HFFc6 (cell line): ENCODE results near the gene THEM4. TPM values are rescaled to one million over a fixed set of nuclear protein-coding genes. Genes with fewer than 3 reads are reported as not detected.
A peak's percentile ranks its signal among the peaks of the same experiment; 100 is the strongest.
"Not testable (repeated sequence)": the region's sequence is repeated elsewhere in the genome, so short reads cannot be mapped to it uniquely, and the experiment has no call there.

Source experiments
- DNase-seq: peaks from one replicate; pipeline ENCODE4 v3.0.0-alpha.2; 2018
- H3K27ac Mint-ChIP-seq: 2 replicates; pipeline ENCODE4 v1.8.0; 2020; ENCODE audit warnings: mild to moderate bottlenecking, mixed read lengths
- H3K27me3 Mint-ChIP-seq: 2 replicates; pipeline ENCODE4 v1.8.0; 2021; ENCODE audit warnings: mild to moderate bottlenecking, moderate library complexity, mixed read lengths; ENCODE audit not compliant: insufficient read depth
- H3K36me3 Mint-ChIP-seq: 2 replicates; pipeline ENCODE4 v1.8.0; 2021; ENCODE audit warnings: low read depth, mixed read lengths
- H3K4me1 Mint-ChIP-seq: 2 replicates; pipeline ENCODE4 v1.8.0; 2020; ENCODE audit warnings: low read depth, mixed read lengths
- H3K4me3 Mint-ChIP-seq: 2 replicates; pipeline ENCODE4 v1.8.0; 2020; ENCODE audit warnings: mild to moderate bottlenecking, moderate library complexity, mixed read lengths
- H3K9me3 Mint-ChIP-seq: 2 replicates; pipeline ENCODE4 v1.8.0; 2020; ENCODE audit warnings: mild to moderate bottlenecking, mixed read lengths
- total RNA-seq, 6 experiments: library from RNA; stranded (reverse); fragmentation: NEBNext Ultra II Directional; extraction: Animal tissue kit (Norgen Biotek cat#: 25700); gene quantifications; 2 replicates in 1 of 6; 3 replicates in 5 of 6; pipeline ENCODE4 v1.2.3, GENCODE V29; 2021
- TF ChIP-seq, protein P1 (sequence below): fragments of 200-600 bp; sonication (generic); IDR thresholded peaks from 2 replicates; pipeline ENCODE4 v1.5.0; 2021; ENCODE audit warnings: antibody characterized with exemption, mild to moderate bottlenecking

Gene THEM4
- total RNA-seq, 6 experiments from 2014 or later: 8.0 to 10.1 (median 9.3) TPM

DNA sequence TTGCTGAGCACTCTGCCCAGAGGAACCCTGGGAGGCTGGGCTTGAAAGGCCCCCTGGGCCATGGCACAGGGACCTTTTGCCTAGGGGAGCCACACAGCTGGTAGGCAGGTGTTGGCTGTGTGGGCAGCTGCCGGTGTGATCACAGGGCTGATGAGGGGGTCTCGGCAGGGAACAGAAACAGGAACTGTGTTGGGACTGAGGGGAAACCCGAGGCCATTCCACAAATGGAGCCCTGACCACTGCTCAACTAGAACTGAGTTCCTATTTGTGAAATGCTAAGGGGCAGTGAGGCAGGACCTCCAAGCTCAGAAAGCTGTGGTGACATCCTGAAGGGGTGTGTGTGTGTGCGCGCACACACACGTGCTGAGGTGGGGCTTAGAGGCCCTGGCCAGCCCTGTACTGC is 49.4 kb downstream of the THEM4 start:
- Mint-ChIP-seq H3K9me3 (no peaks in the 10 kb centered on the region), H3K4me3 (no peak overlapping the region), H3K27ac (no peak overlapping the region), H3K36me3 (no peaks in the 10 kb centered on the region), H3K4me1 (peaks cover 20% of the 10 kb centered on the region), H3K27me3 (peaks cover 19% of the 10 kb centered on the region)
- no peak for DNase-seq
- TF ChIP-seq, protein P1, sequence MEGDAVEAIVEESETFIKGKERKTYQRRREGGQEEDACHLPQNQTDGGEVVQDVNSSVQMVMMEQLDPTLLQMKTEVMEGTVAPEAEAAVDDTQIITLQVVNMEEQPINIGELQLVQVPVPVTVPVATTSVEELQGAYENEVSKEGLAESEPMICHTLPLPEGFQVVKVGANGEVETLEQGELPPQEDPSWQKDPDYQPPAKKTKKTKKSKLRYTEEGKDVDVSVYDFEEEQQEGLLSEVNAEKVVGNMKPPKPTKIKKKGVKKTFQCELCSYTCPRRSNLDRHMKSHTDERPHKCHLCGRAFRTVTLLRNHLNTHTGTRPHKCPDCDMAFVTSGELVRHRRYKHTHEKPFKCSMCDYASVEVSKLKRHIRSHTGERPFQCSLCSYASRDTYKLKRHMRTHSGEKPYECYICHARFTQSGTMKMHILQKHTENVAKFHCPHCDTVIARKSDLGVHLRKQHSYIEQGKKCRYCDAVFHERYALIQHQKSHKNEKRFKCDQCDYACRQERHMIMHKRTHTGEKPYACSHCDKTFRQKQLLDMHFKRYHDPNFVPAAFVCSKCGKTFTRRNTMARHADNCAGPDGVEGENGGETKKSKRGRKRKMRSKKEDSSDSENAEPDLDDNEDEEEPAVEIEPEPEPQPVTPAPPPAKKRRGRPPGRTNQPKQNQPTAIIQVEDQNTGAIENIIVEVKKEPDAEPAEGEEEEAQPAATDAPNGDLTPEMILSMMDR: no peak

GRCh38 chr1:151858886-151859665 is 50.2 kb downstream of the THEM4 start:
- H3K4me3 Mint-ChIP-seq: no peak overlapping the region
- H3K9me3 Mint-ChIP-seq: no peaks in the 10 kb centered on the region
- peaks cover 14% of the 10 kb centered on the region for H3K27me3 Mint-ChIP-seq
- TF ChIP-seq, protein P1: no peak
- H3K4me1 Mint-ChIP-seq: peaks cover 20% of the 10 kb centered on the region
- no peak overlapping the region for H3K27ac Mint-ChIP-seq
- DNase-seq: no peak
- no peaks in the 10 kb centered on the region for H3K36me3 Mint-ChIP-seq

GRCh38 chr1:151858030-151858746 is 51.1 kb downstream of the THEM4 start:
- TF ChIP-seq, protein P1: no peak

DNA sequence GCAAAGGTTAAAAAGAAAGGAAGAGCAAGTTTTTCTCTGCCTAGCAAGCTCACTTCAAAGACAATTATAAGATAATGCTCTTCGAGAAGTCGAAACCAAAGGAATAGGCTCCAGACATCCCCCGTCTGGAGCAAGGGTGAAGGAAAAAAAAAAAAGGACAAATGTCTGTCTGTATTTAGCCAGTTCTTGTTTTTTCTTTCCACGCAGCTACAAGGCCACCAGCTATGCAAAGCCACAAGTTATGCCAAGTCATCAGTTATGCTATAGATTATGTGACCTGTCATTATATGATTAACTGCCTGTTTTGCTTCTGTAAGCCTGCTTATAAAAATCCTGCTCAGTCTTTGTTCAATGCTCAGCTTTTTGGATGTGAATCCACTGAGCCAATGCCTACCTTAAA is 53.4 kb downstream of the THEM4 start:
- H3K27ac Mint-ChIP-seq: no peak overlapping the region; the same call in 1 of the 2 replicates
- H3K36me3 Mint-ChIP-seq: no peaks in the 10 kb centered on the region
- H3K4me1 Mint-ChIP-seq: peaks cover 20% of the 10 kb centered on the region
- no peaks in the 10 kb centered on the region for H3K9me3 Mint-ChIP-seq
- H3K27me3 Mint-ChIP-seq: peaks cover 27% of the 10 kb centered on the region
- TF ChIP-seq, protein P1: no peak
- DNase-seq: no peak
- no peak overlapping the region for H3K4me3 Mint-ChIP-seq

More at GRCh38 chr1:151858030-151858746, 51.1 kb downstream of the THEM4 start:
- Mint-ChIP-seq H3K4me3 (no peak overlapping the region), H3K9me3 (no peaks in the 10 kb centered on the region), H3K36me3 (no peaks in the 10 kb centered on the region), H3K4me1 (peaks cover 20% of the 10 kb centered on the region), H3K27me3 (peaks cover 14% of the 10 kb centered on the region), H3K27ac (peak overlapping the region; percentile 36; the same call in 1 of the 2 replicates)
- DNase-seq: peak; percentile 32

GRCh38 chr1:151855516-151855915 is 53.8 kb downstream of the THEM4 start:
- H3K9me3 Mint-ChIP-seq, H3K27ac Mint-ChIP-seq, DNase-seq, H3K36me3 Mint-ChIP-seq, H3K4me3 Mint-ChIP-seq: not testable (repeated sequence)
- Mint-ChIP-seq H3K27me3 (peaks cover 27% of the 10 kb centered on the region), H3K4me1 (peaks cover 20% of the 10 kb centered on the region)

GRCh38 chr1:151854658-151855057 is 54.7 kb downstream of the THEM4 start:
- H3K4me1 Mint-ChIP-seq: peaks cover 20% of the 10 kb centered on the region
- H3K9me3 Mint-ChIP-seq: no peaks in the 10 kb centered on the region
- H3K36me3 Mint-ChIP-seq: no peaks in the 10 kb centered on the region
- no peak overlapping the region for H3K27ac Mint-ChIP-seq
- H3K27me3 Mint-ChIP-seq: peaks cover 33% of the 10 kb centered on the region
- H3K4me3 Mint-ChIP-seq: no peak overlapping the region
- DNase-seq: no peak
- TF ChIP-seq, protein P1: no peak
